WERI-Rb-1 (cell line): ENCODE results near the gene ASB8.
"Not testable (repeated sequence)": the region's sequence is repeated elsewhere in the genome, so short reads cannot be mapped to it uniquely, and the experiment has no call there.

Experiments
- DNase-seq: peaks from one replicate; pipeline ENCODE4 v3.0.0-alpha.2; 2020
- H3K27ac ChIP-seq: fragments of 250-450 bp; sonication (Bioruptor Pico); 2 replicates; pipeline ENCODE4 v1.5.1; 2020; ENCODE audit warnings: mild to moderate bottlenecking, moderate library complexity
- H3K27me3 ChIP-seq: fragments of 250-450 bp; sonication (Bioruptor Pico); 2 replicates; pipeline ENCODE4 v1.5.1; 2021; ENCODE audit warnings: mild to moderate bottlenecking, low read depth, moderate library complexity; ENCODE audit not compliant: insufficient read depth, severe bottlenecking
- H3K36me3 ChIP-seq: fragments of 250-450 bp; sonication (Bioruptor Pico); 2 replicates; pipeline ENCODE4 v1.5.1; 2020; ENCODE audit warnings: mild to moderate bottlenecking, moderate library complexity
- H3K4me3 ChIP-seq: 2 replicates; pipeline ENCODE4 v1.5.1; 2011; ENCODE audit warnings: low read depth, mild to moderate bottlenecking, control low read depth, low read length
- H3K9me3 ChIP-seq: fragments of 250-450 bp; sonication (Bioruptor Pico); 2 replicates; pipeline ENCODE4 v1.5.1; 2021; ENCODE audit warnings: mild to moderate bottlenecking, moderate library complexity; ENCODE audit not compliant: severe bottlenecking
- CTCF ChIP-seq: IDR thresholded peaks from 2 replicates; pipeline ENCODE4 v1.5.1; 2011; ENCODE audit warnings: low read depth, mild to moderate bottlenecking, control low read depth, inconsistent platforms, low read length

Gene ASB8

GRCh38 chr12:48160046-48160445 is 2.7 kb upstream of the ASB8 start:
- no peak for TF ChIP-seq CTCF
- no peak for DNase-seq
- no peaks in the 10 kb centered on the region for H3K9me3 ChIP-seq
- H3K4me3 ChIP-seq: no peak overlapping the region
- no peaks in the 10 kb centered on the region for H3K27me3 ChIP-seq
- no peak overlapping the region for H3K27ac ChIP-seq
- peaks cover 2% of the 10 kb centered on the region; the same call in 1 of the 2 replicates for H3K36me3 ChIP-seq

GRCh38 chr12:48157889-48158370 is 615 bp upstream of the ASB8 start:
- Histone ChIP-seq H3K36me3 (peaks cover 12% of the 10 kb centered on the region), H3K27ac (peak overlapping the region; percentile 95), H3K27me3 (no peaks in the 10 kb centered on the region), H3K9me3 (no peaks in the 10 kb centered on the region), H3K4me3 (peak overlapping the region; percentile 100)
- no peak for DNase-seq
- no peak for TF ChIP-seq CTCF

GRCh38 chr12:48156652-48157017 is 680 bp downstream of the ASB8 start:
- peaks cover 18% of the 10 kb centered on the region for H3K36me3 ChIP-seq
- peak overlapping the region; percentile 100 for H3K4me3 ChIP-seq
- no peaks in the 10 kb centered on the region for H3K27me3 ChIP-seq
- no peak for DNase-seq
- H3K9me3 ChIP-seq: no peaks in the 10 kb centered on the region
- peak overlapping the region; percentile 95 for H3K27ac ChIP-seq
- no peak for TF ChIP-seq CTCF

- not testable (repeated sequence) for H3K9me3 ChIP-seq, H3K4me3 ChIP-seq, DNase-seq, H3K27me3 ChIP-seq
- Histone ChIP-seq H3K27ac (peak overlapping the region; percentile 95; the same call in 1 of the 2 replicates), H3K36me3 (peaks cover 26% of the 10 kb centered on the region)
These were observed 1.5 kb downstream of the ASB8 start for GRCh38 chr12:48155786-48156185.

GRCh38 chr12:48151103-48151771 is 6.1 kb downstream of the ASB8 start:
- H3K4me3 ChIP-seq: no peak overlapping the region
- TF ChIP-seq CTCF: no peak
- no peak overlapping the region for H3K27ac ChIP-seq
- H3K36me3 ChIP-seq: peaks cover 54% of the 10 kb centered on the region
- DNase-seq: no peak
- H3K27me3 ChIP-seq: no peaks in the 10 kb centered on the region
- no peaks in the 10 kb centered on the region for H3K9me3 ChIP-seq

- no peaks in the 10 kb centered on the region for H3K9me3 ChIP-seq
- no peak for TF ChIP-seq CTCF
- no peak overlapping the region for H3K4me3 ChIP-seq
- no peaks in the 10 kb centered on the region for H3K27me3 ChIP-seq
- H3K36me3 ChIP-seq: peaks cover 71% of the 10 kb centered on the region
- DNase-seq: no peak
- no peak overlapping the region for H3K27ac ChIP-seq
These were observed 11.3 kb downstream of the ASB8 start for GRCh38 chr12:48145981-48146380.
